NCI-H1092 (cell line): Measurements from ENCODE around the gene PXT1.
"Not testable (repeated sequence)": the region's sequence is repeated elsewhere in the genome, so short reads cannot be mapped to it uniquely, and the experiment has no call there.

Experiments used
- DNase-seq: peaks from one replicate; lab custom pipeline; 2025; lab: John Stamatoyannopoulos, UW

Gene PXT1

GRCh38 chr6:36442671-36443470 lies at the start of gene PXT1, which contains the start of gene KCTD20:
PXT1 (minus strand) TSS chr6:36442854; CDS start chr6:36426082, 16,772 bp downstream.
KCTD20 (plus strand) TSS chr6:36443000; CDS start chr6:36470098, 27,098 bp downstream.
- DNase-seq, result peak; percentile 71

GRCh38 chr6:36492092-36492491 lies 49.4 kb upstream of the PXT1 start:
- no peak for DNase-seq

GRCh38 chr6:36491378-36491965 lies 48.8 kb upstream of the PXT1 start:
- no peak for DNase-seq

GRCh38 chr6:36489426-36489825 lies 46.8 kb upstream of the PXT1 start:
- no peak for DNase-seq

- no peak for DNase-seq
These were observed 45.6 kb upstream of the PXT1 start for GRCh38 chr6:36488221-36488620.

- no peak for DNase-seq
These were observed 45.0 kb upstream of the PXT1 start for GRCh38 chr6:36487698-36488097.

GRCh38 chr6:36484736-36485135 lies 42.1 kb upstream of the PXT1 start:
- no peak for DNase-seq

- not testable (repeated sequence) for DNase-seq
These were observed 40.7 kb upstream of the PXT1 start for GRCh38 chr6:36483326-36483725.

GRCh38 chr6:36479256-36479655 lies 36.6 kb upstream of the PXT1 start:
- no peak for DNase-seq

GRCh38 chr6:36478051-36478526 lies 35.4 kb upstream of the PXT1 start:
- no peak for DNase-seq

- DNase-seq, result no peak
These were observed 27.3 kb upstream of the PXT1 start for GRCh38 chr6:36469946-36470345.

GRCh38 chr6:36469148-36469661 lies 26.6 kb upstream of the PXT1 start:
- no peak for DNase-seq

GRCh38 chr6:36467625-36468024 lies 25.0 kb upstream of the PXT1 start:
- DNase-seq, result no peak

- no peak for DNase-seq
These were observed 21.6 kb upstream of the PXT1 start for GRCh38 chr6:36464233-36464632.

GRCh38 chr6:36463676-36464075 lies 21.0 kb upstream of the PXT1 start:
- no peak for DNase-seq

GRCh38 chr6:36461646-36462045 lies 19.0 kb upstream of the PXT1 start:
- no peak for DNase-seq

GRCh38 chr6:36460916-36461315 lies 18.3 kb upstream of the PXT1 start:
- DNase-seq, result no peak

- DNase-seq, result no peak
These were observed 16.8 kb upstream of the PXT1 start for GRCh38 chr6:36459501-36459900.

GRCh38 chr6:36455486-36456027 lies 12.9 kb upstream of the PXT1 start:
- no peak for DNase-seq

- DNase-seq, result not testable (repeated sequence)
These were observed 10.2 kb upstream of the PXT1 start for GRCh38 chr6:36452897-36453296.

- not testable (repeated sequence) for DNase-seq
These were observed 6.5 kb upstream of the PXT1 start for GRCh38 chr6:36449173-36449572.

GRCh38 chr6:36445621-36446020 lies 3.0 kb upstream of the PXT1 start:
- DNase-seq, result no peak

- DNase-seq, result no peak
These were observed 1.8 kb upstream of the PXT1 start for GRCh38 chr6:36444470-36444869.
